GM12878 (cell line): ENCODE measurements around the gene SEMA3B. TPM values are rescaled to one million over a fixed set of nuclear protein-coding genes. Genes with fewer than 3 reads are reported as not detected.

Experiments used
- ATAC-seq: fragments of 200-7000 bp; cut with Tn5 transposase; 3 replicates; pipeline ENCODE4 v1.9.1; 2020; ENCODE audit warnings: mild to moderate bottlenecking, moderate library complexity
- BruUV-seq: library from RNA; stranded (reverse); fragments of 400-500 nt; replicated peaks from 2 replicates; lab custom pipeline; 2021; lab: Mats Ljungman, UMichigan
- CTCF ChIA-PET: fragments of 300-600 bp; sonication (Branson Sonifier 250); formaldehyde crosslinking; extraction: SDS; loops from one replicate; lab custom pipeline; 2021; ENCODE audit warnings: inconsistent platforms; lab: Yijun Ruan, JAX
- POLR2A ChIA-PET: fragments of 350-600 bp; formaldehyde crosslinking; extraction: SDS; loops from one replicate; lab custom pipeline; 2021; ENCODE audit warnings: inconsistent platforms; lab: Charles Lee
- RAD21 ChIA-PET: fragments of 300-600 bp; sonication (Branson Sonifier 250); formaldehyde crosslinking; loops from one replicate; lab custom pipeline; 2023; ENCODE audit warnings: antibody characterized with exemption; ENCODE audit not compliant: unreplicated experiment; lab: Charles Lee
- SMC1A ChIA-PET: fragments of 300-600 bp; sonication (Branson Sonifier 250); formaldehyde crosslinking; loops from one replicate; lab custom pipeline; 2023; ENCODE audit not compliant: unreplicated experiment, uncharacterized antibody; lab: Charles Lee
- DNase-seq: peaks from one replicate; pipeline ENCODE4 v3.0.0-alpha.2; 2011; ENCODE audit warnings: low read depth, low spot score
- FAIRE-seq: peaks from 3 replicates; lab custom pipeline; 2011; peaks lifted over from hg19 to GRCh38; lab: Jason Lieb, UNC
- H2AFZ ChIP-seq: 2 replicates; pipeline ENCODE4 v1.6.0; 2011; ENCODE audit warnings: low read depth, low read length, control low read depth; ENCODE audit not compliant: control insufficient read depth
- H3K27ac ChIP-seq: 2 replicates; pipeline ENCODE4 v1.5.1; 2011; ENCODE audit warnings: control low read depth; ENCODE audit not compliant: control insufficient read depth, insufficient read depth
- H3K27me3 ChIP-seq, 2 experiments: replicated peaks in 1 of 2; 2 replicates each; pipeline versions ENCODE4 v1.6.0 to v1.6.1; 2011; ENCODE audit warnings: low read length in 1 of 2; ENCODE audit not compliant: control insufficient read depth in 2 of 2, insufficient read depth in 2 of 2
- H3K36me3 ChIP-seq, 2 experiments: 2 replicates each; pipeline ENCODE4 v1.5.1; 2011; ENCODE audit warnings: low read length in 1 of 2; ENCODE audit not compliant: control insufficient read depth in 2 of 2, insufficient read depth in 2 of 2
- H3K4me1 ChIP-seq: 2 replicates; pipeline ENCODE4 v1.6.1; 2011; ENCODE audit warnings: mild to moderate bottlenecking, low read length, moderate library complexity, mixed read lengths; ENCODE audit not compliant: control insufficient read depth, insufficient read depth
- H3K4me2 ChIP-seq: 2 replicates; pipeline ENCODE4 v1.6.0; 2011; ENCODE audit warnings: control low read depth; ENCODE audit not compliant: control insufficient read depth, insufficient read depth
- H3K4me3 ChIP-seq: fragments of 200-600 bp; sonication (generic); 2 replicates; pipeline ENCODE4 v1.5.1; 2016
- H3K79me2 ChIP-seq: 2 replicates; pipeline ENCODE4 v1.6.0; 2011; ENCODE audit warnings: low read length; ENCODE audit not compliant: control insufficient read depth, insufficient read depth
- H3K9ac ChIP-seq: 2 replicates; pipeline ENCODE4 v1.8.0; 2011; ENCODE audit warnings: low read length, control low read depth, mixed read lengths; ENCODE audit not compliant: control insufficient read depth, insufficient read depth
- H3K9me3 ChIP-seq: replicated peaks from 3 replicates; pipeline ENCODE4 v1.5.1; 2011; ENCODE audit warnings: mild to moderate bottlenecking, low read length; ENCODE audit not compliant: control insufficient read depth, insufficient read depth
- H4K20me1 ChIP-seq: 2 replicates; pipeline ENCODE4 v1.6.0; 2011; ENCODE audit not compliant: control insufficient read depth, insufficient read depth
- BCLAF1 ChIP-seq: fragments of 450-650 bp; IDR thresholded peaks from 2 replicates; pipeline ENCODE4 v1.6.1; 2017; ENCODE audit warnings: antibody characterized with exemption, mild to moderate bottlenecking, moderate library complexity
- FOXM1 ChIP-seq: IDR thresholded peaks from 2 replicates; pipeline ENCODE4 v1.6.1; 2012; ENCODE audit warnings: low read depth, mild to moderate bottlenecking, inconsistent platforms, low read length, moderate library complexity
- IKZF2 ChIP-seq, 2 experiments: fragments of 450-650 bp; IDR thresholded peaks; 2 replicates each; pipeline ENCODE4 v1.6.1; 2017; ENCODE audit warnings: mild to moderate bottlenecking in 2 of 2, moderate library complexity in 2 of 2
- MEF2A ChIP-seq: IDR thresholded peaks from 2 replicates; pipeline ENCODE4 v1.6.1; 2011; ENCODE audit warnings: low read depth, mild to moderate bottlenecking, low read length, moderate library complexity; ENCODE audit not compliant: insufficient read depth
- MLLT1 ChIP-seq: fragments of 450-650 bp; IDR thresholded peaks from 2 replicates; pipeline ENCODE4 v1.6.1; 2016; ENCODE audit warnings: mild to moderate bottlenecking
- NFYA ChIP-seq: IDR thresholded peaks from 2 replicates; pipeline ENCODE4 v1.6.1; 2011; ENCODE audit warnings: low read depth, mild to moderate bottlenecking, low read length, improper control_type of control experiment, borderline replicate concordance
- NFYB ChIP-seq: IDR thresholded peaks from 2 replicates; pipeline ENCODE4 v1.6.1; 2011; ENCODE audit warnings: low read depth, mild to moderate bottlenecking, low read length, improper control_type of control experiment, moderate library complexity; ENCODE audit not compliant: insufficient read depth
- PAX5 ChIP-seq: IDR thresholded peaks from 2 replicates; pipeline ENCODE4 v1.6.1; 2011; ENCODE audit warnings: low read depth, low read length, borderline replicate concordance
- POLR2AphosphoS2 ChIP-seq: IDR thresholded peaks from 2 replicates; pipeline ENCODE4 v1.6.1; 2011; ENCODE audit warnings: low read depth, mild to moderate bottlenecking, low read length, improper control_type of control experiment, moderate library complexity
- POU2F2 ChIP-seq: IDR thresholded peaks from 3 replicates; pipeline ENCODE4 v1.6.1; 2011; ENCODE audit warnings: low read depth, mild to moderate bottlenecking, low read length, borderline replicate concordance
- RCOR1 ChIP-seq: conservative IDR thresholded peaks from 2 replicates; pipeline ENCODE4 v1.6.1; 2012; ENCODE audit warnings: low read depth, low read length, improper control_type of control experiment
- SIX5 ChIP-seq: IDR thresholded peaks from 2 replicates; pipeline ENCODE4 v1.6.1; 2011; ENCODE audit warnings: mild to moderate bottlenecking, low read depth, low read length, moderate library complexity; ENCODE audit not compliant: severe bottlenecking
- SPI1 ChIP-seq: IDR thresholded peaks from 2 replicates; pipeline ENCODE4 v1.6.1; 2011; ENCODE audit warnings: low read depth, mild to moderate bottlenecking, low read length, moderate library complexity, borderline replicate concordance; ENCODE audit not compliant: insufficient read depth
- SUPT20H ChIP-seq: IDR thresholded peaks from 2 replicates; pipeline ENCODE4 v1.6.1; 2011; ENCODE audit warnings: low read depth, mild to moderate bottlenecking, low read length, moderate library complexity, borderline replicate concordance; ENCODE audit not compliant: control insufficient read depth
- TCF7 ChIP-seq: IDR thresholded peaks from 2 replicates; pipeline ENCODE4 v1.6.1; 2014; ENCODE audit warnings: antibody characterized with exemption, borderline replicate concordance
- USF2 ChIP-seq: IDR thresholded peaks from 2 replicates; pipeline ENCODE4 v1.6.1; 2011; ENCODE audit warnings: low read depth, low read length, improper control_type of control experiment, borderline replicate concordance
- WRNIP1 ChIP-seq: IDR thresholded peaks from 2 replicates; pipeline ENCODE4 v1.6.1; 2011; ENCODE audit warnings: low read depth, low read length, improper control_type of control experiment, borderline replicate concordance
- ZNF217 ChIP-seq: fragments of 450-650 bp; IDR thresholded peaks from 2 replicates; pipeline ENCODE4 v1.6.1; 2017; ENCODE audit warnings: antibody characterized with exemption, mild to moderate bottlenecking
- ZNF384 ChIP-seq: IDR thresholded peaks from 2 replicates; pipeline ENCODE4 v1.6.1; 2012; ENCODE audit warnings: low read depth, mild to moderate bottlenecking, low read length, improper control_type of control experiment, borderline replicate concordance
- ZSCAN29 ChIP-seq: fragments of 450-650 bp; IDR thresholded peaks from 2 replicates; pipeline ENCODE4 v1.6.1; 2017; ENCODE audit warnings: mild to moderate bottlenecking, moderate library complexity
- WGBS: methylation state at CpG from one replicate; pipeline ENCODE4 v1.1.6; 2016; ENCODE audit warnings: low lambda C conversion rate; ENCODE audit not compliant: insufficient replicate concordance, insufficient coverage; ENCODE audit errors: missing lambda C conversion rate; 5-methylcytosine and 5-hydroxymethylcytosine counted together
- in situ Hi-C: fragments of 300-500 bp; cut with MboI; formaldehyde crosslinking; loops from 9 replicates; pipeline ENCODE4 v1.14.3; 2018; ENCODE audit warnings: mixed read lengths
- intact Hi-C: fragments of 100-400 bp; cut with micrococcal nuclease; formaldehyde crosslinking; loops from one replicate; pipeline ENCODE4 v1.14.2; 2022; ENCODE audit not compliant: unreplicated experiment
- polyA plus RNA-seq, 11 experiments: library from polyadenylated mRNA; depleted of rRNA in 4 of 11; unstranded in 6 of 11; stranded (reverse) in 5 of 11; fragments of >200 nt; fragmentation: Nextera tagmentation in 4 of 11; fragmentation: Illumina TruSeq in 1 of 11; extraction: Ambion mirVana in 4 of 11; extraction: Trizol in 1 of 11; gene quantifications; 1 replicate in 1 of 11; 2 replicates in 10 of 11; pipeline versions ENCODE4 v1.2.1 to v1.2.3, GENCODE V29; 2011 to 2016; ENCODE audit warnings: inconsistent platforms in 2 of 11, missing spikeins in 2 of 11, low read depth in 1 of 11
- total RNA-seq, 4 experiments: library from RNA; depleted of rRNA in 3 of 4; stranded (reverse); fragments of >200 nt in 3 of 4; fragmentation: Illumina TruSeq in 1 of 4; extraction: Trizol in 1 of 4; gene quantifications; 2 replicates each; pipeline versions ENCODE4 v1.2.1 to v1.2.3, GENCODE V29; 2013 to 2021

Gene SEMA3B
- total and polyA plus RNA-seq, 10 of the 15 experiments (the other 5 are each of a cell fraction or from before 2014, with no cell fraction given) = 0.06 to 0.59 (median 0.14) TPM; not detected in 2

DNA sequence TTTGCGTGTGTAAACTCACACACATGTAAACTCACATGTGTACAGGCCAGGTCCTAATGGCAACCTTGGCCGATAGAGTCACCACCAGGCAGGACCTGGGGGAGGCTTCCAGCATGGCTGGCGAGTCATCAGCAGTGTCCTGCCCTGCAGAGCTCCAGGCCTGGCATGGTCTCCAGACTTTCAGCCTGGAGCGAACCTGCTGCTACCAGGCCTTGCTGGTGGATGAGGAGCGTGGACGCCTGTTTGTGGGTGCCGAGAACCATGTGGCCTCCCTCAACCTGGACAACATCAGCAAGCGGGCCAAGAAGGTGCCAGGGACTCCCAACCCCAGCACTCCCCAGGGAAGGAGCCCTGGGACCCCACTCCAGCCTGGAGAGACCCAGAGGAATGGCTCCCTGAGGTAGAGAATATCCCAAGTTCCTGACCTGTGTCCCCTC, 1.0 kb downstream of the SEMA3B start:
- no peaks in the 10 kb centered on the region for H4K20me1 ChIP-seq
- H3K9me3 ChIP-seq = no peaks in the 10 kb centered on the region
- ATAC-seq (no peak), DNase-seq (no peak), FAIRE-seq (no peak)
- H3K79me2 ChIP-seq = no peaks in the 10 kb centered on the region
- H3K4me1 ChIP-seq = peaks cover 6% of the 10 kb centered on the region
- RAD21 ChIA-PET = no interaction called here
- POLR2A ChIA-PET = no interaction called here
- no TSS peak for BruUV-seq
- intact Hi-C loops (no loop called here), in situ Hi-C loops (loop anchor here (5.0 kb wide), 2 partner anchors 73 to 148 kb away; no protein-coding TSS in a partner anchor)
- no peak overlapping the region for H3K27ac ChIP-seq
- TF ChIP-seq SPI1 (no peak), BCLAF1 (no peak), ZNF217 (no peak), MLLT1 (no peak), NFYA (no peak), ZNF384 (no peak), IKZF2 (IDR thresholded peaks at IDR 0.05) (no peak), USF2 (no peak), PAX5 (no peak), SIX5 (no peak), TCF7 (no peak), FOXM1 (no peak), MEF2A (no peak), WRNIP1 (no peak), POU2F2 (no peak), SUPT20H (no peak), RCOR1 (no peak), NFYB (no peak), POLR2AphosphoS2 (no peak), ZSCAN29 (no peak)
- CTCF ChIA-PET = interaction anchor here (0.7 to 1.9 kb wide), 6 partner anchors 10 to 150 kb away, joined by 3 to 7 read pairs (median 5); no protein-coding TSS in a partner anchor
- H3K36me3 ChIP-seq = no peaks in the 10 kb centered on the region
- SMC1A ChIA-PET = no interaction called here
- WGBS = 27% methylated on average over 8 of the region's 8 CpGs
- no peak overlapping the region for H3K9ac ChIP-seq
- peaks cover 5 to 10% of the 10 kb centered on the region in 2 experiments; a peak in 3 of 4 replicates for H3K27me3 ChIP-seq
- H2AFZ ChIP-seq = no peak overlapping the region
- H3K4me2 ChIP-seq = no peak overlapping the region
- H3K4me3 ChIP-seq = no peak overlapping the region
